K562 treated with DMSO at 1 percent for 4 hours (cell line): Measurements from ENCODE around the gene AHCY. TPM values are rescaled to one million over a fixed set of nuclear protein-coding genes. Genes with fewer than 3 reads are reported as not detected.

Experiments
- total RNA-seq: library from RNA; unstranded; fragments of 300-600 nt; gene quantifications from 2 replicates; pipeline ENCODE4 v1.2.3, GENCODE V29; 2022; ENCODE audit not compliant: insufficient read depth

The AHCY gene
- total RNA-seq = 274 and 281 TPM in 2 replicates

DNA sequence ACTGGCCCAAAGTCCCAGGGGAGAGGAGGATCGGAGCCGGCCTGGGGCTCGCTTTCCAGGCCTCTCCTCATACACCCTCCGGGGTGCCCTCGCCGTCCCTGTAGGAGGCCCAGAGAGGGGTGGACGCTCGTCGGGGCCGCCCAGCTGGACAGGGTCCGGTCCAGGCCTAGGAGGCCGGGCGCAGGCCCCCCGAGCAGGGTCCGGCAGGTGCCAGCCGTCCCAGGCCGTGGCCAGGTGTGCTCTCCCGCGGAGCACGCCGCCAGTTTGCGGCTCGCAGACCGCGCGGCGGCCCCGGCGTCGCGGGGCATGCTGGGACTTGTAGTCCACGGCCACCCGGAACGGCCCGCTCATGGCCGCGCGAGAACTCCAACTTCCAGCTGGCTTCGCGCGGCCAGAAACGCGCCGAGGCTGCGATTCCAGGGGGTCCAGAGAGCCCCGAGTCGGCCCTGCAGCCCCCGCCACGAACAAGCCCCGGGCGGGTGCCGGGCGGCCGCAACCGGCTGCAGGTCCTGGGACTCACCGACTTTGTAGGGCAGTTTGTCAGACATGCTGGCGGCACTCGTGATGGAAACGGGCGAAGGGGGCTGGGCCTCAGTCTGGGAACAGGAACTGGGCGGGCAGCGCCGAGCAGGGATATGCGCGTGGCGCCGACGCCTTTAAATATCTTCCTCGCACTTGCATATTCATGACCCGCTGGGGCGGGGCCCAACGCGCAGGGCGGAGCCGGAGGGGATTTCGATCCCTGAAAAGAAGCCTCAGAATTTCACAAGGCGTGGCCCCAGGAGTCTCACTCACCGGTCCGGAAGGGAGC lies at the start of gene AHCY:
TSS of gene AHCY (minus strand) at position 633 of the 811 bp plus-strand sequence. CDS start at position 548, 85 bp downstream.

GRCh38 chr20:34240693-34241615 lies 62.2 kb downstream of the AHCY start, which contains the start of gene ASIP:
Gene ASIP (plus strand): TSS chr20:34241423. CDS start chr20:34260375, 18,952 bp downstream.

Other genes with a start within 250 kb of the AHCY start
- gene EIF2S2, start 191.1 kb downstream of the AHCY start, total RNA-seq = 134 and 146 TPM in 2 replicates
- gene ASIP, start 61.9 kb downstream of the AHCY start, total RNA-seq = not detected in 2 replicates
- gene ITCH, start 59.9 kb upstream of the AHCY start, total RNA-seq = 11.5 and 20.3 TPM in 2 replicates
- gene DYNLRB1, start 213.1 kb upstream of the AHCY start, total RNA-seq = 310 and 328 TPM in 2 replicates